HG03460 (cell line): ENCODE data around the gene RSBN1L.

Source experiments
- ATAC-seq: cut with Tn5 transposase; IDR thresholded peaks from one replicate; pipeline ENCODE4 v1.9.1; 2021; ENCODE audit not compliant: unreplicated experiment

RSBN1L gene

GRCh38 chr7:77799078-77799964 lies 103.1 kb downstream of the RSBN1L start:
- ATAC-seq, result no peak

GRCh38 chr7:77800158-77800557 lies 103.9 kb downstream of the RSBN1L start:
- ATAC-seq, result no peak

GRCh38 chr7:77800730-77801129 lies 104.5 kb downstream of the RSBN1L start:
- no peak for ATAC-seq

GRCh38 chr7:77802557-77803405 lies 106.5 kb downstream of the RSBN1L start:
- no peak for ATAC-seq

GRCh38 chr7:77806425-77806824 lies 110.2 kb downstream of the RSBN1L start:
- ATAC-seq, result no peak

GRCh38 chr7:77808517-77808916 lies 112.3 kb downstream of the RSBN1L start:
- ATAC-seq, result no peak

GRCh38 chr7:77811516-77812289 lies 115.4 kb downstream of the RSBN1L start:
- ATAC-seq, result no peak

- ATAC-seq, result no peak
Observed at GRCh38 chr7:77812290-77812685, 116.0 kb downstream of the RSBN1L start.

- ATAC-seq, result no peak
Observed at GRCh38 chr7:77813180-77813579, 116.9 kb downstream of the RSBN1L start.

GRCh38 chr7:77819021-77819420 lies 122.8 kb downstream of the RSBN1L start:
- no peak for ATAC-seq

GRCh38 chr7:77820967-77821366 lies 124.7 kb downstream of the RSBN1L start:
- no peak for ATAC-seq

GRCh38 chr7:77822269-77822668 lies 126.0 kb downstream of the RSBN1L start:
- ATAC-seq, result no peak

- peak; percentile 31 for ATAC-seq
Observed at GRCh38 chr7:77823787-77824186, 127.5 kb downstream of the RSBN1L start.

- no peak for ATAC-seq
Observed at GRCh38 chr7:77824636-77825035, 128.4 kb downstream of the RSBN1L start.

GRCh38 chr7:77825131-77825530 lies 128.9 kb downstream of the RSBN1L start:
- no peak for ATAC-seq

GRCh38 chr7:77826300-77826699 lies 130.0 kb downstream of the RSBN1L start:
- no peak for ATAC-seq

GRCh38 chr7:77827999-77828398 lies 131.7 kb downstream of the RSBN1L start:
- ATAC-seq, result no peak

- ATAC-seq, result no peak
Observed at GRCh38 chr7:77830649-77831355, 134.5 kb downstream of the RSBN1L start.

- ATAC-seq, result no peak
Observed at GRCh38 chr7:77831481-77831880, 135.2 kb downstream of the RSBN1L start.

- ATAC-seq, result no peak
Observed at GRCh38 chr7:77831953-77832352, 135.7 kb downstream of the RSBN1L start.
